Astrocyte (in vitro differentiated cells and primary cell): ENCODE results near the gene SUN5.

Experiments used
- EZH2 ChIP-seq: IDR thresholded peaks from 2 replicates; pipeline ENCODE4 v1.6.1; 2012; ENCODE audit warnings: mild to moderate bottlenecking, low read length, inconsistent platforms; ENCODE audit not compliant: insufficient read depth
- TF ChIP-seq, protein P1 (sequence below): IDR thresholded peaks from 2 replicates; pipeline ENCODE4 v1.5.1; 2011; ENCODE audit warnings: low read depth, mild to moderate bottlenecking, inconsistent platforms, low read length, moderate library complexity; ENCODE audit not compliant: insufficient read depth

DNA sequence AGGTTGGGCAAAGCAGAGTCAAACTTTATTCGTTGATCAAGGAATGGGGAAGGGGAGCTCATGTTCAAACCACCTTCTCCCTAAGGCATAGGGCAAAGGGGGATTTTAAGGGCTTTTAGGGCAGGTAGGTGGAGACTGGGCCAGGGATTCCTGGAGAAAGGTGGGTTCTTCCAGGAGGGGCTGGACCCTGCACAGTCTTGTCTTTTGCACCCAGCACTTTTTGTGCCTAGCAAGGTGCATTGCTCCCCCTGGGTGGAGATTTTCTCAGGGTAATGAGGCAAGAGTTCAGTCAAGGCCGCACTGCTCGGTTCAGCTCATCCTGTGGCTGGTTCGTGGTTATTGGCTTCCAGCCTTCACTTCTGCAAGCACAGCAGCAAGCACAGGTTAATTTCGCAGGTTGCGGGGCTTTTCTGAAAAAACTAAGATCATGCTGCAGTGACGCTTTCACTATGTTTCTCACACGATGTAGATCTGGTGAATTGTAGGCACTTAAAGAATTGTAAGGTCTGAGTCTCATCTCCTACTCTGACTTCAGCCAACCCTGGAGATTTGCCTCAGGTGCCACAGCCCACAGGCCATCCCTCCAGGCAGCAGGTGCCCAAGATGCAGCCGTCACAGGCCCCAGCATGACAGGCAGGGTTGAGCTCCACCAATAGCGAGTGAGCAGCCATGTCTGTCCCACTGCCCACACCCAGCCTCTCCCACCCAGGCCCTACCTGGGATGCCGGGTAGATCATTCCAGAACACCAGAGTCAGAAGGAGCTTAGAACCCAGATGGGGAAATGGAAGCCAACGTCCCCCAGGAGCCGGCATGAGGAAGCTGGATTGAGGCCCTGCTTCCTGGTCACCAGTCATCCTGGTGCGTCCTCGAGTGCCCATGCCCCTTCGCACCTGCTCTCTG lies 37.1 kb downstream of the SUN5 start:
- TF ChIP-seq, protein P1, sequence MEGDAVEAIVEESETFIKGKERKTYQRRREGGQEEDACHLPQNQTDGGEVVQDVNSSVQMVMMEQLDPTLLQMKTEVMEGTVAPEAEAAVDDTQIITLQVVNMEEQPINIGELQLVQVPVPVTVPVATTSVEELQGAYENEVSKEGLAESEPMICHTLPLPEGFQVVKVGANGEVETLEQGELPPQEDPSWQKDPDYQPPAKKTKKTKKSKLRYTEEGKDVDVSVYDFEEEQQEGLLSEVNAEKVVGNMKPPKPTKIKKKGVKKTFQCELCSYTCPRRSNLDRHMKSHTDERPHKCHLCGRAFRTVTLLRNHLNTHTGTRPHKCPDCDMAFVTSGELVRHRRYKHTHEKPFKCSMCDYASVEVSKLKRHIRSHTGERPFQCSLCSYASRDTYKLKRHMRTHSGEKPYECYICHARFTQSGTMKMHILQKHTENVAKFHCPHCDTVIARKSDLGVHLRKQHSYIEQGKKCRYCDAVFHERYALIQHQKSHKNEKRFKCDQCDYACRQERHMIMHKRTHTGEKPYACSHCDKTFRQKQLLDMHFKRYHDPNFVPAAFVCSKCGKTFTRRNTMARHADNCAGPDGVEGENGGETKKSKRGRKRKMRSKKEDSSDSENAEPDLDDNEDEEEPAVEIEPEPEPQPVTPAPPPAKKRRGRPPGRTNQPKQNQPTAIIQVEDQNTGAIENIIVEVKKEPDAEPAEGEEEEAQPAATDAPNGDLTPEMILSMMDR: no peak
- no peak for TF ChIP-seq EZH2
